ENCODE data around the gene NEURL1B.
"Not testable (repeated sequence)": the region's sequence is repeated elsewhere in the genome, so short reads cannot be mapped to it uniquely, and the experiment has no call there.

GRCh38 chr5:172678362-172678874 lies 37.4 kb downstream of the NEURL1B start:
- not testable (repeated sequence) for TF ChIP-seq POLR2AphosphoS5 (IDR thresholded peaks at IDR 0.05; ENCODE audit: borderline replicate concordance, low read depth, low read length); FOXP2 (optimal IDR thresholded peaks at IDR 0.05; ENCODE audit: control extremely low read depth, extremely low read length, insufficient read depth)

Measured in SK-N-MC (cell line).